Tibial nerve (tissue), 4 donors: ENCODE measurements around the gene ZDHHC18. TPM values are rescaled to one million over a fixed set of nuclear protein-coding genes. Genes with fewer than 3 reads are reported as not detected.
"Not testable (repeated sequence)": the region's sequence is repeated elsewhere in the genome, so short reads cannot be mapped to it uniquely, and the experiment has no call there.

Source experiments
- DNase-seq, 2 donors: peaks; one replicate each; pipeline ENCODE4 v3.0.0-alpha.2; 2019; ENCODE audit warnings: low spot score in 2 of 2
- H3K27ac ChIP-seq, 4 donors: fragments of 200-600 bp; sonication (generic) in 3 of 4; one replicate each; pipeline ENCODE4 v1.5.1; 2017 to 2019; ENCODE audit warnings: mild to moderate bottlenecking in 1 of 4
- H3K27me3 ChIP-seq, 2 donors: fragments of 200-600 bp; sonication (generic) in 1 of 2; one replicate each; pipeline versions ENCODE4 v1.5.1 to v1.6.0; 2017 to 2019
- H3K36me3 ChIP-seq, 3 donors: fragments of 200-600 bp; sonication (generic); one replicate each; pipeline ENCODE4 v1.5.1; 2018 to 2019
- H3K4me1 ChIP-seq, 4 donors: fragments of 200-600 bp; sonication (generic) in 3 of 4; one replicate each; pipeline ENCODE4 v1.5.1; 2017 to 2019
- H3K4me3 ChIP-seq, 4 donors: fragments of 200-600 bp; sonication (generic) in 3 of 4; one replicate each; pipeline ENCODE4 v1.5.1; 2017 to 2019; ENCODE audit warnings: mild to moderate bottlenecking in 1 of 4, moderate library complexity in 1 of 4
- H3K9me3 ChIP-seq, 4 donors: fragments of 200-600 bp; sonication (generic) in 3 of 4; one replicate each; pipeline ENCODE4 v1.5.1; 2017 to 2019
- CTCF ChIP-seq, 5 experiments: fragments of 200-600 bp in 3 of 5; fragments of 450-650 bp in 2 of 5; sonication (generic) in 3 of 5; IDR thresholded peaks; one replicate each; pipeline ENCODE4 v1.5.1; 2016 to 2019; ENCODE audit warnings: antibody characterized with exemption in 5 of 5, mild to moderate bottlenecking in 3 of 5, moderate library complexity in 2 of 5
- EP300 ChIP-seq, 2 donors: sonication (generic); formaldehyde crosslinking; IDR thresholded peaks; one replicate each; pipeline ENCODE4 v1.6.1; 2017; ENCODE audit warnings: antibody characterized with exemption in 2 of 2, mild to moderate bottlenecking in 1 of 2
- POLR2A ChIP-seq, 2 donors: fragments of 450-650 bp; IDR thresholded peaks; one replicate each; pipeline ENCODE4 v1.6.1; 2017; ENCODE audit warnings: antibody characterized with exemption in 2 of 2, mild to moderate bottlenecking in 2 of 2, moderate library complexity in 2 of 2
- WGBS, 2 donors: methylation state at CpG; one replicate each; pipeline ENCODE4 v1.1.5; 2018; 5-methylcytosine and 5-hydroxymethylcytosine counted together
- total RNA-seq, 4 donors: library from RNA; depleted of rRNA; stranded (reverse); fragments of >200 nt; gene quantifications; one replicate each; pipeline ENCODE4 v1.1.0, GENCODE V29; 2016

Gene ZDHHC18
- total RNA-seq, 4 donors from 2014 or later: 9.2 to 13.5 (median 10.0) TPM

GRCh38 chr1:26864610-26865480 is 38.4 kb downstream of the ZDHHC18 start:
- Histone ChIP-seq H3K4me1 (peaks cover 0 to 22% (median 8%) of the 10 kb centered on the region in 4 donors), H3K27me3 (no peaks in the 10 kb centered on the region), H3K36me3 (no peaks in the 10 kb centered on the region), H3K9me3 (no peaks in the 10 kb centered on the region), H3K4me3 (peak overlapping the region; percentile 33 to 75 (median 70)), H3K27ac (peak overlapping the region; percentile 70 to 99 (median 96))
- WGBS, 2 donors: 0 to 1% methylated on average over 35 to 56 of the region's 75 CpGs
- peak; percentile 90 to 95 for DNase-seq
- TF ChIP-seq CTCF (IDR thresholded peaks at IDR 0.05) (peak in 1 of 5 experiments; percentile 45), POLR2A (IDR thresholded peaks at IDR 0.05) (peak in 1 of 2 donors; percentile 68), EP300 (IDR thresholded peaks at IDR 0.05) (peak; percentile 68 to 76)

- H3K36me3 ChIP-seq: peaks cover 0 to 28% (median 0%) of the 10 kb centered on the region in 3 donors
- not testable (repeated sequence) for H3K4me3 ChIP-seq, H3K27me3 ChIP-seq, H3K9me3 ChIP-seq, DNase-seq, H3K4me1 ChIP-seq, H3K27ac ChIP-seq
- WGBS, 2 donors: 65 to 77% methylated on average over 2 of the region's 2 CpGs
Measured at GRCh38 chr1:26873097-26873496, 46.6 kb downstream of the ZDHHC18 start.

- H3K9me3 ChIP-seq: no peaks in the 10 kb centered on the region
- no peak overlapping the region for H3K27ac ChIP-seq
- 50 to 53% methylated on average over 4 of the region's 4 CpGs for WGBS, 2 donors
- peaks cover 0 to 46% (median 3%) of the 10 kb centered on the region in 3 donors for H3K36me3 ChIP-seq
- no peak overlapping the region for H3K4me3 ChIP-seq
- DNase-seq: no peak
- H3K4me1 ChIP-seq: peaks cover 0 to 6% (median 0%) of the 10 kb centered on the region in 4 donors
- TF ChIP-seq EP300 (IDR thresholded peaks at IDR 0.05) (no peak), POLR2A (IDR thresholded peaks at IDR 0.05) (no peak), CTCF (IDR thresholded peaks at IDR 0.05) (no peak)
- H3K27me3 ChIP-seq: no peaks in the 10 kb centered on the region
Measured at GRCh38 chr1:26874896-26875295, 48.4 kb downstream of the ZDHHC18 start.

GRCh38 chr1:26877326-26877725 is 50.8 kb downstream of the ZDHHC18 start:
- H3K36me3 ChIP-seq: peaks cover 3 to 70% (median 7%) of the 10 kb centered on the region in 3 donors
- H3K4me1 ChIP-seq: peaks cover 0 to 6% (median 0%) of the 10 kb centered on the region in 4 donors
- no peak overlapping the region for H3K4me3 ChIP-seq
- peak overlapping the region in 3 of 4 donors; percentile 34 to 56 (median 47) for H3K27ac ChIP-seq
- DNase-seq: no peak
- no peaks in the 10 kb centered on the region for H3K27me3 ChIP-seq
- 68 to 77% methylated on average over 2 of the region's 2 CpGs for WGBS, 2 donors
- no peaks in the 10 kb centered on the region for H3K9me3 ChIP-seq
- no peak for TF ChIP-seq CTCF (IDR thresholded peaks at IDR 0.05)
- no peak for TF ChIP-seq POLR2A (IDR thresholded peaks at IDR 0.05)
- TF ChIP-seq EP300 (IDR thresholded peaks at IDR 0.05): no peak

GRCh38 chr1:26879793-26880192 is 53.3 kb downstream of the ZDHHC18 start:
- H3K4me3 ChIP-seq: no peak overlapping the region
- TF ChIP-seq POLR2A (IDR thresholded peaks at IDR 0.05): no peak
- TF ChIP-seq EP300 (IDR thresholded peaks at IDR 0.05): no peak
- no peak for TF ChIP-seq CTCF (IDR thresholded peaks at IDR 0.05)
- H3K9me3 ChIP-seq: no peaks in the 10 kb centered on the region
- peaks cover 0 to 6% (median 0%) of the 10 kb centered on the region in 4 donors for H3K4me1 ChIP-seq
- 90 to 94% methylated on average over 4 of the region's 4 CpGs for WGBS, 2 donors
- no peak for DNase-seq
- H3K27ac ChIP-seq: no peak overlapping the region
- H3K27me3 ChIP-seq: no peaks in the 10 kb centered on the region
- H3K36me3 ChIP-seq: peaks cover 10 to 93% (median 22%) of the 10 kb centered on the region in 3 donors

GRCh38 chr1:26881611-26882010 is 55.1 kb downstream of the ZDHHC18 start:
- H3K27ac ChIP-seq, DNase-seq: not testable (repeated sequence)
- peaks cover 10 to 94% (median 36%) of the 10 kb centered on the region in 3 donors for H3K36me3 ChIP-seq

More at GRCh38 chr1:26881611-26882010, 55.1 kb downstream of the ZDHHC18 start:
- not testable (repeated sequence) for H3K4me1 ChIP-seq, H3K9me3 ChIP-seq, H3K4me3 ChIP-seq, H3K27me3 ChIP-seq
- WGBS, 2 donors: 81 to 82% methylated on average over 6 of the region's 6 CpGs
